ENCODE measurements around the gene MRPL21.

Gene MRPL21

GRCh38 chr11:68928136-68928880, 24.7 kb upstream of the MRPL21 start:
- H3K27ac ChIP-seq (ENCODE audit: low read length): no peak overlapping the region
- peaks cover 13% of the 10 kb centered on the region for H3K36me3 ChIP-seq (ENCODE audit: control insufficient read depth, insufficient read depth, low read length)
- H3K4me1 ChIP-seq (ENCODE audit: control insufficient read depth, insufficient read depth, low read length): no peaks in the 10 kb centered on the region
- peaks cover 1% of the 10 kb centered on the region; the same call in 1 of the 2 replicates for H3K9me3 ChIP-seq (ENCODE audit: control insufficient read depth, insufficient read depth, low read length)
- no peak for DNase-seq (ENCODE audit: low read depth, low spot score)
- WGBS (ENCODE audit: insufficient coverage, insufficient read length): no CpG with 5 or more reads among the region's 6 CpGs
- no peak overlapping the region for H3K4me3 ChIP-seq (ENCODE audit: low read length)
- H3K27me3 ChIP-seq (ENCODE audit: control insufficient read depth, insufficient read depth, low read length): no peaks in the 10 kb centered on the region

- Histone ChIP-seq H3K27me3 (ENCODE audit: control insufficient read depth, insufficient read depth, low read length) (no peaks in the 10 kb centered on the region), H3K4me3 (ENCODE audit: low read length) (no peak overlapping the region), H3K27ac (ENCODE audit: low read length) (no peak overlapping the region), H3K36me3 (ENCODE audit: control insufficient read depth, insufficient read depth, low read length) (peaks cover 13% of the 10 kb centered on the region), H3K9me3 (ENCODE audit: control insufficient read depth, insufficient read depth, low read length) (peaks cover 1% of the 10 kb centered on the region; the same call in 1 of the 2 replicates), H3K4me1 (ENCODE audit: control insufficient read depth, insufficient read depth, low read length) (no peaks in the 10 kb centered on the region)
- WGBS (ENCODE audit: insufficient coverage, insufficient read length): no CpG with 5 or more reads among the region's 12 CpGs
- no peak for DNase-seq (ENCODE audit: low read depth, low spot score)
Observed at GRCh38 chr11:68927280-68928135, 23.9 kb upstream of the MRPL21 start.

- H3K27ac ChIP-seq (ENCODE audit: low read length): no peak overlapping the region
- no peaks in the 10 kb centered on the region for H3K4me1 ChIP-seq (ENCODE audit: control insufficient read depth, insufficient read depth, low read length)
- DNase-seq (ENCODE audit: low read depth, low spot score): no peak
- no peak overlapping the region for H3K4me3 ChIP-seq (ENCODE audit: low read length)
- peaks cover 13% of the 10 kb centered on the region for H3K36me3 ChIP-seq (ENCODE audit: control insufficient read depth, insufficient read depth, low read length)
- H3K27me3 ChIP-seq (ENCODE audit: control insufficient read depth, insufficient read depth, low read length): no peaks in the 10 kb centered on the region
- WGBS (ENCODE audit: insufficient coverage, insufficient read length): no CpG with 5 or more reads among the region's 3 CpGs
- H3K9me3 ChIP-seq (ENCODE audit: control insufficient read depth, insufficient read depth, low read length): peaks cover 1% of the 10 kb centered on the region; the same call in 1 of the 2 replicates
Observed at GRCh38 chr11:68925611-68926010, 22.0 kb upstream of the MRPL21 start.

GRCh38 chr11:68924073-68924925, 20.7 kb upstream of the MRPL21 start:
- Histone ChIP-seq H3K36me3 (ENCODE audit: control insufficient read depth, insufficient read depth, low read length) (peaks cover 5% of the 10 kb centered on the region), H3K27ac (ENCODE audit: low read length) (no peak overlapping the region), H3K27me3 (ENCODE audit: control insufficient read depth, insufficient read depth, low read length) (no peaks in the 10 kb centered on the region), H3K4me1 (ENCODE audit: control insufficient read depth, insufficient read depth, low read length) (no peaks in the 10 kb centered on the region), H3K9me3 (ENCODE audit: control insufficient read depth, insufficient read depth, low read length) (peaks cover 1% of the 10 kb centered on the region; the same call in 1 of the 2 replicates), H3K4me3 (ENCODE audit: low read length) (no peak overlapping the region)
- DNase-seq (ENCODE audit: low read depth, low spot score): no peak
- WGBS (ENCODE audit: insufficient coverage, insufficient read length): no CpG with 5 or more reads among the region's 10 CpGs

GRCh38 chr11:68923614-68924013, 20.0 kb upstream of the MRPL21 start:
- Histone ChIP-seq H3K36me3 (ENCODE audit: control insufficient read depth, insufficient read depth, low read length) (peaks cover 5% of the 10 kb centered on the region; the same call in 1 of the 2 replicates), H3K27me3 (ENCODE audit: control insufficient read depth, insufficient read depth, low read length) (no peaks in the 10 kb centered on the region), H3K27ac (ENCODE audit: low read length) (no peak overlapping the region), H3K4me3 (ENCODE audit: low read length) (no peak overlapping the region), H3K9me3 (ENCODE audit: control insufficient read depth, insufficient read depth, low read length) (peaks cover 1% of the 10 kb centered on the region; the same call in 1 of the 2 replicates), H3K4me1 (ENCODE audit: control insufficient read depth, insufficient read depth, low read length) (no peaks in the 10 kb centered on the region)
- WGBS (ENCODE audit: insufficient coverage, insufficient read length): no CpG with 5 or more reads among the region's 3 CpGs
- DNase-seq (ENCODE audit: low read depth, low spot score): no peak

- H3K4me3 ChIP-seq (ENCODE audit: low read length): no peak overlapping the region
- H3K36me3 ChIP-seq (ENCODE audit: control insufficient read depth, insufficient read depth, low read length): peaks cover 16% of the 10 kb centered on the region
- no CpG with 5 or more reads among the region's 13 CpGs for WGBS (ENCODE audit: insufficient coverage, insufficient read length)
- no peak for DNase-seq (ENCODE audit: low read depth, low spot score)
- H3K4me1 ChIP-seq (ENCODE audit: control insufficient read depth, insufficient read depth, low read length): no peaks in the 10 kb centered on the region
- no peaks in the 10 kb centered on the region for H3K27me3 ChIP-seq (ENCODE audit: control insufficient read depth, insufficient read depth, low read length)
- no peaks in the 10 kb centered on the region for H3K9me3 ChIP-seq (ENCODE audit: control insufficient read depth, insufficient read depth, low read length)
- H3K27ac ChIP-seq (ENCODE audit: low read length): no peak overlapping the region
Observed at GRCh38 chr11:68916439-68916838, 12.8 kb upstream of the MRPL21 start.

- DNase-seq (ENCODE audit: low read depth, low spot score): no peak
- no peak overlapping the region for H3K4me3 ChIP-seq (ENCODE audit: low read length)
- H3K9me3 ChIP-seq (ENCODE audit: control insufficient read depth, insufficient read depth, low read length): no peaks in the 10 kb centered on the region
- no peaks in the 10 kb centered on the region for H3K27me3 ChIP-seq (ENCODE audit: control insufficient read depth, insufficient read depth, low read length)
- no peak overlapping the region for H3K27ac ChIP-seq (ENCODE audit: low read length)
- no CpG with 5 or more reads among the region's 15 CpGs for WGBS (ENCODE audit: insufficient coverage, insufficient read length)
- peaks cover 25% of the 10 kb centered on the region for H3K36me3 ChIP-seq (ENCODE audit: control insufficient read depth, insufficient read depth, low read length)
- H3K4me1 ChIP-seq (ENCODE audit: control insufficient read depth, insufficient read depth, low read length): no peaks in the 10 kb centered on the region
Observed at GRCh38 chr11:68914761-68915160, 11.1 kb upstream of the MRPL21 start.

GRCh38 chr11:68913188-68913587, 9.6 kb upstream of the MRPL21 start:
- peaks cover 24% of the 10 kb centered on the region for H3K36me3 ChIP-seq (ENCODE audit: control insufficient read depth, insufficient read depth, low read length)
- H3K4me1 ChIP-seq (ENCODE audit: control insufficient read depth, insufficient read depth, low read length): no peaks in the 10 kb centered on the region
- WGBS (ENCODE audit: insufficient coverage, insufficient read length): no CpG with 5 or more reads among the region's 5 CpGs
- H3K9me3 ChIP-seq (ENCODE audit: control insufficient read depth, insufficient read depth, low read length): no peaks in the 10 kb centered on the region
- H3K27me3 ChIP-seq (ENCODE audit: control insufficient read depth, insufficient read depth, low read length): no peaks in the 10 kb centered on the region
- H3K4me3 ChIP-seq (ENCODE audit: low read length): no peak overlapping the region
- no peak overlapping the region for H3K27ac ChIP-seq (ENCODE audit: low read length)
- no peak for DNase-seq (ENCODE audit: low read depth, low spot score)

GRCh38 chr11:68912254-68912653, 8.6 kb upstream of the MRPL21 start:
- DNase-seq (ENCODE audit: low read depth, low spot score): no peak
- H3K9me3 ChIP-seq (ENCODE audit: control insufficient read depth, insufficient read depth, low read length): no peaks in the 10 kb centered on the region
- no CpG with 5 or more reads among the region's 5 CpGs for WGBS (ENCODE audit: insufficient coverage, insufficient read length)
- no peaks in the 10 kb centered on the region for H3K27me3 ChIP-seq (ENCODE audit: control insufficient read depth, insufficient read depth, low read length)
- no peak overlapping the region for H3K27ac ChIP-seq (ENCODE audit: low read length)
- H3K4me1 ChIP-seq (ENCODE audit: control insufficient read depth, insufficient read depth, low read length): no peaks in the 10 kb centered on the region
- H3K4me3 ChIP-seq (ENCODE audit: low read length): no peak overlapping the region
- peaks cover 24% of the 10 kb centered on the region for H3K36me3 ChIP-seq (ENCODE audit: control insufficient read depth, insufficient read depth, low read length)

GRCh38 chr11:68911731-68912130, 8.1 kb upstream of the MRPL21 start:
- H3K27ac ChIP-seq (ENCODE audit: low read length): no peak overlapping the region
- peaks cover 24% of the 10 kb centered on the region for H3K36me3 ChIP-seq (ENCODE audit: control insufficient read depth, insufficient read depth, low read length)
- no CpG with 5 or more reads among the region's 16 CpGs for WGBS (ENCODE audit: insufficient coverage, insufficient read length)

More at GRCh38 chr11:68911731-68912130, 8.1 kb upstream of the MRPL21 start:
- H3K4me3 ChIP-seq (ENCODE audit: low read length): no peak overlapping the region
- H3K27me3 ChIP-seq (ENCODE audit: control insufficient read depth, insufficient read depth, low read length): no peaks in the 10 kb centered on the region
- no peaks in the 10 kb centered on the region for H3K4me1 ChIP-seq (ENCODE audit: control insufficient read depth, insufficient read depth, low read length)
- no peak for DNase-seq (ENCODE audit: low read depth, low spot score)
- H3K9me3 ChIP-seq (ENCODE audit: control insufficient read depth, insufficient read depth, low read length): no peaks in the 10 kb centered on the region
